GM12878 (cell line): Measurements from ENCODE around the gene VN1R4. TPM values are rescaled to one million over a fixed set of nuclear protein-coding genes. Genes with fewer than 3 reads are reported as not detected.
"Not testable (repeated sequence)": the region's sequence is repeated elsewhere in the genome, so short reads cannot be mapped to it uniquely, and the experiment has no call there.

ENCODE experiments used
- ATAC-seq: fragments of 200-7000 bp; cut with Tn5 transposase; 3 replicates; pipeline ENCODE4 v1.9.1; 2020; ENCODE audit warnings: mild to moderate bottlenecking, moderate library complexity
- BruUV-seq: library from RNA; stranded (reverse); fragments of 400-500 nt; replicated peaks from 2 replicates; lab custom pipeline; 2021; lab: Mats Ljungman, UMichigan
- CTCF ChIA-PET: fragments of 300-600 bp; sonication (Branson Sonifier 250); formaldehyde crosslinking; extraction: SDS; loops from one replicate; lab custom pipeline; 2021; ENCODE audit warnings: inconsistent platforms; lab: Yijun Ruan, JAX
- POLR2A ChIA-PET: fragments of 350-600 bp; formaldehyde crosslinking; extraction: SDS; loops from one replicate; lab custom pipeline; 2021; ENCODE audit warnings: inconsistent platforms; lab: Charles Lee
- RAD21 ChIA-PET: fragments of 300-600 bp; sonication (Branson Sonifier 250); formaldehyde crosslinking; loops from one replicate; lab custom pipeline; 2023; ENCODE audit warnings: antibody characterized with exemption; ENCODE audit not compliant: unreplicated experiment; lab: Charles Lee
- SMC1A ChIA-PET: fragments of 300-600 bp; sonication (Branson Sonifier 250); formaldehyde crosslinking; loops from one replicate; lab custom pipeline; 2023; ENCODE audit not compliant: unreplicated experiment, uncharacterized antibody; lab: Charles Lee
- DNase-seq: peaks from one replicate; pipeline ENCODE4 v3.0.0-alpha.2; 2011; ENCODE audit warnings: low read depth, low spot score
- FAIRE-seq: peaks from 3 replicates; lab custom pipeline; 2011; peaks lifted over from hg19 to GRCh38; lab: Jason Lieb, UNC
- H2AFZ ChIP-seq: 2 replicates; pipeline ENCODE4 v1.6.0; 2011; ENCODE audit warnings: low read depth, low read length, control low read depth; ENCODE audit not compliant: control insufficient read depth
- H3K27ac ChIP-seq: 2 replicates; pipeline ENCODE4 v1.5.1; 2011; ENCODE audit warnings: control low read depth; ENCODE audit not compliant: control insufficient read depth, insufficient read depth
- H3K27me3 ChIP-seq, 2 experiments: replicated peaks in 1 of 2; 2 replicates each; pipeline versions ENCODE4 v1.6.0 to v1.6.1; 2011; ENCODE audit warnings: low read length in 1 of 2; ENCODE audit not compliant: control insufficient read depth in 2 of 2, insufficient read depth in 2 of 2
- H3K36me3 ChIP-seq, 2 experiments: 2 replicates each; pipeline ENCODE4 v1.5.1; 2011; ENCODE audit warnings: low read length in 1 of 2; ENCODE audit not compliant: control insufficient read depth in 2 of 2, insufficient read depth in 2 of 2
- H3K4me1 ChIP-seq: 2 replicates; pipeline ENCODE4 v1.6.1; 2011; ENCODE audit warnings: mild to moderate bottlenecking, low read length, moderate library complexity, mixed read lengths; ENCODE audit not compliant: control insufficient read depth, insufficient read depth
- H3K4me2 ChIP-seq: 2 replicates; pipeline ENCODE4 v1.6.0; 2011; ENCODE audit warnings: control low read depth; ENCODE audit not compliant: control insufficient read depth, insufficient read depth
- H3K4me3 ChIP-seq: fragments of 200-600 bp; sonication (generic); 2 replicates; pipeline ENCODE4 v1.5.1; 2016
- H3K79me2 ChIP-seq: 2 replicates; pipeline ENCODE4 v1.6.0; 2011; ENCODE audit warnings: low read length; ENCODE audit not compliant: control insufficient read depth, insufficient read depth
- H3K9ac ChIP-seq: 2 replicates; pipeline ENCODE4 v1.8.0; 2011; ENCODE audit warnings: low read length, control low read depth, mixed read lengths; ENCODE audit not compliant: control insufficient read depth, insufficient read depth
- H3K9me3 ChIP-seq: replicated peaks from 3 replicates; pipeline ENCODE4 v1.5.1; 2011; ENCODE audit warnings: mild to moderate bottlenecking, low read length; ENCODE audit not compliant: control insufficient read depth, insufficient read depth
- H4K20me1 ChIP-seq: 2 replicates; pipeline ENCODE4 v1.6.0; 2011; ENCODE audit not compliant: control insufficient read depth, insufficient read depth
- RCOR1 ChIP-seq: conservative IDR thresholded peaks from 2 replicates; pipeline ENCODE4 v1.6.1; 2012; ENCODE audit warnings: low read depth, low read length, improper control_type of control experiment
- WGBS: methylation state at CpG from one replicate; pipeline ENCODE4 v1.1.6; 2016; ENCODE audit warnings: low lambda C conversion rate; ENCODE audit not compliant: insufficient replicate concordance, insufficient coverage; ENCODE audit errors: missing lambda C conversion rate; 5-methylcytosine and 5-hydroxymethylcytosine counted together
- in situ Hi-C: fragments of 300-500 bp; cut with MboI; formaldehyde crosslinking; loops from 9 replicates; pipeline ENCODE4 v1.14.3; 2018; ENCODE audit warnings: mixed read lengths
- intact Hi-C: fragments of 100-400 bp; cut with micrococcal nuclease; formaldehyde crosslinking; loops from one replicate; pipeline ENCODE4 v1.14.2; 2022; ENCODE audit not compliant: unreplicated experiment
- polyA plus RNA-seq, 11 experiments: library from polyadenylated mRNA; depleted of rRNA in 4 of 11; unstranded in 6 of 11; stranded (reverse) in 5 of 11; fragments of >200 nt; fragmentation: Nextera tagmentation in 4 of 11; fragmentation: Illumina TruSeq in 1 of 11; extraction: Ambion mirVana in 4 of 11; extraction: Trizol in 1 of 11; gene quantifications; 1 replicate in 1 of 11; 2 replicates in 10 of 11; pipeline versions ENCODE4 v1.2.1 to v1.2.3, GENCODE V29; 2011 to 2016; ENCODE audit warnings: inconsistent platforms in 2 of 11, missing spikeins in 2 of 11, low read depth in 1 of 11
- total RNA-seq, 4 experiments: library from RNA; depleted of rRNA in 3 of 4; stranded (reverse); fragments of >200 nt in 3 of 4; fragmentation: Illumina TruSeq in 1 of 4; extraction: Trizol in 1 of 4; gene quantifications; 2 replicates each; pipeline versions ENCODE4 v1.2.1 to v1.2.3, GENCODE V29; 2013 to 2021

VN1R4 gene
- total and polyA plus RNA-seq, 10 of the 15 experiments (the other 5 are each of a cell fraction or from before 2014, with no cell fraction given), result not detected

DNA sequence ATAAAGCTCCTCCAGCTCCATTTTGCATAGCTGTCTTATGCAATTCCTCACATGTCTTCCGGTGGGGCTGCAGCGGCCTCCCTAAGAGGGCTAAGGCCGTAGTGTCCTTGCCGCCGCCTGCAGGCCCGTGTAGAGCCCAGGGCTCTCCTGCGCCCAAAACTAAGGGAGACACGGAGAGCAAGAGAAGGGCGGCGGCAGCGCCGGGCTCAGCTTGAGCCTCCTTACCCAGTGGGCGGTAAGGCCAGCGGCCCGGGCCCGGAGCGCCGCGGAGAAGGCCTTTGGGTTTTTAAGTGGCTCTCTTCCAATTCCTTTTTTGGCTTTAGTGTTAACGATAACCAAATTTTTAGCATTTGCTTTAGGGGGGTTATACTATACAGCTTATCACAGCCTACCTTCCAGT lies 42.9 kb downstream of the VN1R4 start:
- Histone ChIP-seq H3K27ac (no peak overlapping the region), H3K4me1 (no peaks in the 10 kb centered on the region), H3K9ac (no peak overlapping the region), H2AFZ (no peak overlapping the region), H4K20me1 (no peaks in the 10 kb centered on the region), H3K79me2 (no peaks in the 10 kb centered on the region), H3K4me3 (no peak overlapping the region), H3K4me2 (no peak overlapping the region), H3K27me3 (no peaks in the 10 kb centered on the region), H3K9me3 (peaks cover 3% of the 10 kb centered on the region; the same call in 1 of the 3 replicates), H3K36me3 (no peaks in the 10 kb centered on the region)
- 88% methylated on average over 20 of the region's 20 CpGs for WGBS
- ChIA-PET POLR2A (no interaction called here), RAD21 (no interaction called here), CTCF (no interaction called here), SMC1A (no interaction called here)
- no peak for TF ChIP-seq RCOR1
- ATAC-seq (no peak), DNase-seq (no peak), FAIRE-seq (no peak)
- in situ Hi-C loops (no loop called here), intact Hi-C loops (no loop called here)
- BruUV-seq, result no TSS peak

DNA sequence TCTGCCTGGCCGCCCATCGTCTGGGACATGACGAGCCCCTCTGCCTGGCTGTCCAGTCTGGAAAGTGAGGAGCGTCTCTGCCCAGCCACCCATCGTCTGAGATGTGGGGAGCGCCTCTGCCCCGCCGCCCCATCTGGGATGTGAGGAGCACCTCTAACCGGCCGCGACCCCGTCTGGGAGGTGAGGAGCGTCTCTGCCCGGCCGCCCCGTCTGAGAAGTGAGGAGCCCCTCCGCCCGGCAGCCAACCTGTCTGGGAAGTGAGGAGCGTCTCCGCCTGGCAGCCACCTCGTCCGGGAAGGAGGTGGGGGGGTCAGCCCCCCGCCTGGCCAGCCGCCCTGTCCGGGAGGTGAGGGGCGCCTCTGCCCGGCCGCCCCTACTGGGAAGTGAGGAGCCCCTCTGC lies 44.8 kb downstream of the VN1R4 start:
- H3K27me3 ChIP-seq, BruUV-seq, H3K36me3 ChIP-seq, in situ Hi-C loops, H3K4me3 ChIP-seq, H2AFZ ChIP-seq, H4K20me1 ChIP-seq, SMC1A ChIA-PET, H3K9me3 ChIP-seq, H3K27ac ChIP-seq, FAIRE-seq, DNase-seq, H3K79me2 ChIP-seq, H3K9ac ChIP-seq, intact Hi-C loops, RAD21 ChIA-PET, H3K4me1 ChIP-seq, POLR2A ChIA-PET, CTCF ChIA-PET, ATAC-seq, H3K4me2 ChIP-seq: not testable (repeated sequence)
- WGBS, result 94% methylated on average over 15 of the region's 28 CpGs

Other genes starting within 250 kb of the VN1R4 start
Only the 7 nearest of the 12 such genes appear.
- gene ZNF347, start 108.7 kb downstream of the VN1R4 start, total RNA-seq (2014; rRNA removed), result 1.8 and 2.5 TPM in 2 replicates
- gene ZNF347, start 108.7 kb downstream of the VN1R4 start, total RNA-seq (2014; rRNA removed; fragmentation: Illumina TruSeq; extraction: Trizol), result 3.3 and 3.5 TPM in 2 replicates
- 2.7 and 3.4 TPM in 2 replicates for gene ZNF347, start 108.7 kb downstream of the VN1R4 start, total RNA-seq (2021)
- 0.75 and 0.84 TPM in 2 replicates for gene ZNF347, start 108.7 kb downstream of the VN1R4 start, polyA plus RNA-seq (2011; rRNA removed)
- 1.6 and 1.9 TPM in 2 replicates for gene ZNF347, start 108.7 kb downstream of the VN1R4 start, polyA plus RNA-seq (2014; fragmentation: Illumina TruSeq; extraction: Trizol)
- gene ZNF347, start 108.7 kb downstream of the VN1R4 start, polyA plus RNA-seq (2014; fragmentation: Nextera tagmentation; extraction: Ambion mirVana), result 1 to 10 TPM in 1 of 2 experiments, under 1 TPM in 1; 0.61 to 2.0 TPM
- gene ZNF347, start 108.7 kb downstream of the VN1R4 start, polyA plus RNA-seq (2014; rRNA removed), result 1.0 and 2.9 TPM in 2 replicates
- gene ZNF347, start 108.7 kb downstream of the VN1R4 start, polyA plus RNA-seq (2016; fragmentation: Nextera tagmentation; extraction: Ambion mirVana), result 1 to 10 TPM; 1.1 to 1.6 TPM
- 0.65 and 0.96 TPM in 2 replicates for gene ZNF665, start 74.4 kb downstream of the VN1R4 start, total RNA-seq (2014; rRNA removed)
- gene ZNF665, start 74.4 kb downstream of the VN1R4 start, total RNA-seq (2014; rRNA removed; fragmentation: Illumina TruSeq; extraction: Trizol), result 2.5 and 3.0 TPM in 2 replicates
- gene ZNF665, start 74.4 kb downstream of the VN1R4 start, total RNA-seq (2021), result 1.3 and 1.4 TPM in 2 replicates
- 0.06 and 0.20 TPM in 2 replicates for gene ZNF665, start 74.4 kb downstream of the VN1R4 start, polyA plus RNA-seq (2011; rRNA removed)
- 2.6 and 3.0 TPM in 2 replicates for gene ZNF665, start 74.4 kb downstream of the VN1R4 start, polyA plus RNA-seq (2014; fragmentation: Illumina TruSeq; extraction: Trizol)
- 1 to 10 TPM; 1.5 to 2.0 TPM for gene ZNF665, start 74.4 kb downstream of the VN1R4 start, polyA plus RNA-seq (2014; fragmentation: Nextera tagmentation; extraction: Ambion mirVana)
- gene ZNF665, start 74.4 kb downstream of the VN1R4 start, polyA plus RNA-seq (2014; rRNA removed), result 0.88 and 0.98 TPM in 2 replicates
- 1 to 10 TPM; 1.3 to 1.5 TPM for gene ZNF665, start 74.4 kb downstream of the VN1R4 start, polyA plus RNA-seq (2016; fragmentation: Nextera tagmentation; extraction: Ambion mirVana)
- gene ZNF677, start 12.8 kb downstream of the VN1R4 start, total RNA-seq (2014; rRNA removed), result 0.22 TPM in 1 of 2 replicates, not detected in the other
- gene ZNF677, start 12.8 kb downstream of the VN1R4 start, total RNA-seq (2014; rRNA removed; fragmentation: Illumina TruSeq; extraction: Trizol), result not detected in 2 replicates
- gene ZNF677, start 12.8 kb downstream of the VN1R4 start, total RNA-seq (2021), result not detected in 2 replicates
- gene ZNF677, start 12.8 kb downstream of the VN1R4 start, polyA plus RNA-seq (2011; rRNA removed), result not detected in 2 replicates
- gene ZNF677, start 12.8 kb downstream of the VN1R4 start, polyA plus RNA-seq (2014; fragmentation: Illumina TruSeq; extraction: Trizol), result 0.24 and 0.93 TPM in 2 replicates
- gene ZNF677, start 12.8 kb downstream of the VN1R4 start, polyA plus RNA-seq (2014; fragmentation: Nextera tagmentation; extraction: Ambion mirVana), result under 1 TPM in 1 of 2 experiments, not detected in 1; 0.07 TPM
- not detected in 2 replicates for gene ZNF677, start 12.8 kb downstream of the VN1R4 start, polyA plus RNA-seq (2014; rRNA removed)
- under 1 TPM; 0.09 to 0.68 TPM for gene ZNF677, start 12.8 kb downstream of the VN1R4 start, polyA plus RNA-seq (2016; fragmentation: Nextera tagmentation; extraction: Ambion mirVana)
- not detected in 2 replicates for gene VN1R2, start 9.4 kb downstream of the VN1R4 start, total RNA-seq (2014; rRNA removed)
- not detected in 2 replicates for gene VN1R2, start 9.4 kb downstream of the VN1R4 start, total RNA-seq (2014; rRNA removed; fragmentation: Illumina TruSeq; extraction: Trizol)
- gene VN1R2, start 9.4 kb downstream of the VN1R4 start, total RNA-seq (2021), result not detected in 2 replicates
- not detected in 2 replicates for gene VN1R2, start 9.4 kb downstream of the VN1R4 start, polyA plus RNA-seq (2011; rRNA removed)
- not detected in 2 replicates for gene VN1R2, start 9.4 kb downstream of the VN1R4 start, polyA plus RNA-seq (2014; fragmentation: Illumina TruSeq; extraction: Trizol)
- gene VN1R2, start 9.4 kb downstream of the VN1R4 start, polyA plus RNA-seq (2014; fragmentation: Nextera tagmentation; extraction: Ambion mirVana), result not detected
- gene VN1R2, start 9.4 kb downstream of the VN1R4 start, polyA plus RNA-seq (2014; rRNA removed), result not detected in 2 replicates
- gene VN1R2, start 9.4 kb downstream of the VN1R4 start, polyA plus RNA-seq (2016; fragmentation: Nextera tagmentation; extraction: Ambion mirVana), result not detected
- 4.1 and 5.2 TPM in 2 replicates for gene ZNF845, start 66.0 kb upstream of the VN1R4 start, total RNA-seq (2014; rRNA removed)
- 7.6 and 8.2 TPM in 2 replicates for gene ZNF845, start 66.0 kb upstream of the VN1R4 start, total RNA-seq (2014; rRNA removed; fragmentation: Illumina TruSeq; extraction: Trizol)
- 3.6 and 4.2 TPM in 2 replicates for gene ZNF845, start 66.0 kb upstream of the VN1R4 start, total RNA-seq (2021)
- gene ZNF845, start 66.0 kb upstream of the VN1R4 start, polyA plus RNA-seq (2011; rRNA removed), result 6.0 and 10.7 TPM in 2 replicates
- gene ZNF845, start 66.0 kb upstream of the VN1R4 start, polyA plus RNA-seq (2014; fragmentation: Illumina TruSeq; extraction: Trizol), result 4.2 and 4.3 TPM in 2 replicates
- under 1 TPM; 0.58 to 0.66 TPM for gene ZNF845, start 66.0 kb upstream of the VN1R4 start, polyA plus RNA-seq (2014; fragmentation: Nextera tagmentation; extraction: Ambion mirVana)
- gene ZNF845, start 66.0 kb upstream of the VN1R4 start, polyA plus RNA-seq (2014; rRNA removed), result 1.6 and 2.3 TPM in 2 replicates
- 1 to 10 TPM; 3.7 to 4.1 TPM for gene ZNF845, start 66.0 kb upstream of the VN1R4 start, polyA plus RNA-seq (2016; fragmentation: Nextera tagmentation; extraction: Ambion mirVana)
- gene ZNF525, start 98.0 kb upstream of the VN1R4 start, total RNA-seq (2014; rRNA removed), result 12.4 and 14.6 TPM in 2 replicates
- gene ZNF525, start 98.0 kb upstream of the VN1R4 start, total RNA-seq (2014; rRNA removed; fragmentation: Illumina TruSeq; extraction: Trizol), result 18.1 and 18.9 TPM in 2 replicates
- 11.9 and 14.1 TPM in 2 replicates for gene ZNF525, start 98.0 kb upstream of the VN1R4 start, total RNA-seq (2021)
- 25.8 and 50.6 TPM in 2 replicates for gene ZNF525, start 98.0 kb upstream of the VN1R4 start, polyA plus RNA-seq (2011; rRNA removed)
- 11.2 and 21.1 TPM in 2 replicates for gene ZNF525, start 98.0 kb upstream of the VN1R4 start, polyA plus RNA-seq (2014; fragmentation: Illumina TruSeq; extraction: Trizol)
- gene ZNF525, start 98.0 kb upstream of the VN1R4 start, polyA plus RNA-seq (2014; fragmentation: Nextera tagmentation; extraction: Ambion mirVana), result 1 to 10 TPM; 3.0 to 4.0 TPM
- 7.6 TPM in 2 replicates for gene ZNF525, start 98.0 kb upstream of the VN1R4 start, polyA plus RNA-seq (2014; rRNA removed)
- 1 to 10 TPM; 7.1 TPM for gene ZNF525, start 98.0 kb upstream of the VN1R4 start, polyA plus RNA-seq (2016; fragmentation: Nextera tagmentation; extraction: Ambion mirVana)
- 8.0 and 8.7 TPM in 2 replicates for gene ZNF765, start 127.4 kb upstream of the VN1R4 start, total RNA-seq (2014; rRNA removed)
- gene ZNF765, start 127.4 kb upstream of the VN1R4 start, total RNA-seq (2014; rRNA removed; fragmentation: Illumina TruSeq; extraction: Trizol), result 12.6 and 13.4 TPM in 2 replicates
- 6.3 and 7.9 TPM in 2 replicates for gene ZNF765, start 127.4 kb upstream of the VN1R4 start, total RNA-seq (2021)
- 12.7 and 17.1 TPM in 2 replicates for gene ZNF765, start 127.4 kb upstream of the VN1R4 start, polyA plus RNA-seq (2011; rRNA removed)
- 5.7 and 7.4 TPM in 2 replicates for gene ZNF765, start 127.4 kb upstream of the VN1R4 start, polyA plus RNA-seq (2014; fragmentation: Illumina TruSeq; extraction: Trizol)
- 1 to 10 TPM; 2.9 to 4.2 TPM for gene ZNF765, start 127.4 kb upstream of the VN1R4 start, polyA plus RNA-seq (2014; fragmentation: Nextera tagmentation; extraction: Ambion mirVana)
- 3.9 and 4.5 TPM in 2 replicates for gene ZNF765, start 127.4 kb upstream of the VN1R4 start, polyA plus RNA-seq (2014; rRNA removed)
- 1 to 10 TPM; 7.6 to 9.4 TPM for gene ZNF765, start 127.4 kb upstream of the VN1R4 start, polyA plus RNA-seq (2016; fragmentation: Nextera tagmentation; extraction: Ambion mirVana)